HepG2 (cell line): ENCODE measurements around the gene CD7. TPM values are rescaled to one million over a fixed set of nuclear protein-coding genes. Genes with fewer than 3 reads are reported as not detected.

Source experiments
- DMAP1 ChIP-seq: IDR thresholded peaks from 2 replicates; pipeline ENCODE4 v1.6.1; 2016
- GRHL1 ChIP-seq: sonication (generic); formaldehyde crosslinking; conservative IDR thresholded peaks from 2 replicates; pipeline ENCODE4 v1.8.0; 2022; ENCODE audit warnings: missing genetic modification reagents
- MAF1 ChIP-seq: sonication (generic); formaldehyde crosslinking; IDR thresholded peaks from 2 replicates; pipeline ENCODE4 v1.5.0; 2020; ENCODE audit warnings: missing genetic modification reagents, borderline replicate concordance
- MTA1 ChIP-seq: sonication (generic); formaldehyde crosslinking; IDR thresholded peaks from 2 replicates; pipeline ENCODE4 v1.4.0; 2020; ENCODE audit warnings: missing genetic modification reagents, mild to moderate bottlenecking, borderline replicate concordance
- POLR2AphosphoS2 ChIP-seq: IDR thresholded peaks from 2 replicates; pipeline ENCODE4 v1.6.1; 2011; ENCODE audit warnings: low read depth, low read length, improper control_type of control experiment
- SIN3A ChIP-seq: IDR thresholded peaks from 2 replicates; pipeline ENCODE4 v1.6.1; 2011; ENCODE audit warnings: low read depth, mild to moderate bottlenecking, control low read depth, low read length, borderline replicate concordance
- SIN3B ChIP-seq: fragments of 150-350 bp; IDR thresholded peaks from 2 replicates; pipeline ENCODE4 v1.6.1; 2014; ENCODE audit warnings: low read length
- SMC3 ChIP-seq: IDR thresholded peaks from 2 replicates; pipeline ENCODE4 v1.6.1; 2011; ENCODE audit warnings: low read length, improper control_type of control experiment
- TAF15 ChIP-seq: fragments of 200-400 bp; formaldehyde crosslinking; IDR thresholded peaks from one replicate; pipeline ENCODE4 v1.6.1; 2018; ENCODE audit warnings: mild to moderate bottlenecking, low read depth, low read length; ENCODE audit not compliant: poor library complexity, severe bottlenecking
- XBP1 ChIP-seq: sonication (generic); formaldehyde crosslinking; IDR thresholded peaks from 2 replicates; pipeline ENCODE4 v1.5.0; 2020; ENCODE audit warnings: missing genetic modification reagents
- YEATS2 ChIP-seq: sonication (generic); formaldehyde crosslinking; IDR thresholded peaks from 2 replicates; pipeline ENCODE4 v1.4.0; 2020; ENCODE audit warnings: missing genetic modification reagents, borderline replicate concordance
- ZHX1 ChIP-seq: sonication (generic); formaldehyde crosslinking; IDR thresholded peaks from 2 replicates; pipeline ENCODE4 v1.8.1; 2022; ENCODE audit warnings: low read depth, mild to moderate bottlenecking, missing genetic modification reagents
- ZMAT3 ChIP-seq: sonication (generic); formaldehyde crosslinking; conservative IDR thresholded peaks from 2 replicates; pipeline ENCODE4 v1.7.0; 2021; ENCODE audit warnings: missing genetic modification reagents
- ZNF614 ChIP-seq: IDR thresholded peaks from 2 replicates; pipeline ENCODE4 v1.6.1; 2018; ENCODE audit warnings: missing biosample characterization, missing genetic modification reagents, inconsistent platforms, borderline replicate concordance
- ZNF777 ChIP-seq: sonication (generic); formaldehyde crosslinking; IDR thresholded peaks from 2 replicates; pipeline ENCODE4 v1.4.0; 2020; ENCODE audit warnings: missing genetic modification reagents
- ZSCAN12 ChIP-seq: sonication (generic); formaldehyde crosslinking; IDR thresholded peaks from 2 replicates; pipeline ENCODE4 v1.9.0; 2021; ENCODE audit warnings: mild to moderate bottlenecking, missing genetic modification reagents
- polyA plus RNA-seq, 8 experiments: library from polyadenylated mRNA; depleted of rRNA in 3 of 8; stranded (reverse) in 7 of 8; unstranded in 1 of 8; fragments of >200 nt; fragmentation: Illumina TruSeq in 4 of 8; extraction: Trizol in 4 of 8; gene quantifications; 2 replicates each; pipeline versions ENCODE4 v1.2.1 to v1.2.3, GENCODE V29; 2011 to 2016; ENCODE audit warnings: low read depth in 4 of 8, missing spikeins in 1 of 8, mixed read lengths in 1 of 8; ENCODE audit not compliant: insufficient read depth in 1 of 8
- total RNA-seq, 5 experiments: library from RNA; depleted of rRNA; stranded (reverse); fragments of >200 nt; fragmentation: Illumina TruSeq; extraction: Trizol; gene quantifications; 2 replicates each; pipeline ENCODE4 v1.2.3, GENCODE V29; 2016; ENCODE audit warnings: low read depth in 1 of 5
- TF ChIP-seq, protein P1 (sequence below): sonication (generic); formaldehyde crosslinking; IDR thresholded peaks from 2 replicates; pipeline ENCODE4 v1.5.0; 2020; ENCODE audit warnings: missing genetic modification reagents
- TF ChIP-seq, protein P2 (sequence below): sonication (generic); formaldehyde crosslinking; IDR thresholded peaks from 2 replicates; pipeline ENCODE4 v1.4.0; 2020; ENCODE audit warnings: low read depth, mild to moderate bottlenecking, missing genetic modification reagents
- TF ChIP-seq, protein P3 (sequence below), 2 experiments: fragments of 450-650 bp in 1 of 2; sonication (generic) in 1 of 2; formaldehyde crosslinking; IDR thresholded peaks; 2 replicates each; pipeline versions ENCODE4 v1.5.0 to v1.8.0; 2020 to 2022; ENCODE audit warnings: mild to moderate bottlenecking in 1 of 2, missing genetic modification reagents in 1 of 2
- TF ChIP-seq, protein P4 (sequence below): sonication (generic); formaldehyde crosslinking; IDR thresholded peaks from 2 replicates; pipeline ENCODE4 v1.5.0; 2020; ENCODE audit warnings: missing genetic modification reagents

The CD7 gene
- total and polyA plus RNA-seq, 2 of the 13 experiments (the other 11 are each of a cell fraction or from before 2014, with no cell fraction given): 67.6 to 76.4 TPM

DNA sequence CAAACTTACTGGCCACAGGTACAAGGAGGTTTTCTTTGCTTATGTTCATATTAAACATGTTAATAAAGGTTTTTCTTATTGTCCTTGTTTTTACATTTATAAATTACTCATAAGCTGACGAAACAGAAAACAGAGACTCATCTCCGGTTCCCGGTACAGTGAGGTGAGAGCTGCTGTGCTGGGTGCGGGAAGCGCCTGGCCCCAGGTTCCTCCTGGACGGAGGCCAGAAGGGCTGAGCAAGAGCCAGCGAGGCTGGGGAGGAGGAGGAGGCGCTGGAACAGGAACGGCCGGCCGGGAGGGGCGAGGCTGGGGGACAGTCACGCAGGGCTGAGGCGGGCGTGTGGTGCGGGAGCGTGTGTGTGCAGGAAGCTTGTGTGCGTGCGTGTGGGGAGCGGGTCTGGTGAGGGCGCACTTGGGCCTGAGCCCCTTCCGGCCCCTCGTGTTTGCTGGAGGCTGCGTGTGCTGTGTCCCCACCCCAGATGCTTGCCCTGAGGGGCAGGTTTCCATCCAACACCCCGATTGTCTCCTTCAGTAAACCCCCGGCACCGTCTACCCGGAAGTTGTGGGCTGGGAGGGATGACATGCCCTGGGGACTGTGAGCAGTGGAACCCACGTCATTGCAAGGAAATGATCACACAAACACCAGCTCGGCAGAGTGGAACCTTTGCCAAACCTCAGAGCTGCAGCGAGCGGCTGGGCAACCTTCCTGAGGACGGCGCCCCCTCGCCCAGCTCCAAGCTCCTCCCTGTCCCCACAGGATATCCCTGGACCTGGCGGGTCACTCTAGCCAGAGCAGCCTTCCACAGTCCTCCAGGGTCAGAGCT is 19.5 kb downstream of the CD7 start (continued):
- TF ChIP-seq, protein P1, sequence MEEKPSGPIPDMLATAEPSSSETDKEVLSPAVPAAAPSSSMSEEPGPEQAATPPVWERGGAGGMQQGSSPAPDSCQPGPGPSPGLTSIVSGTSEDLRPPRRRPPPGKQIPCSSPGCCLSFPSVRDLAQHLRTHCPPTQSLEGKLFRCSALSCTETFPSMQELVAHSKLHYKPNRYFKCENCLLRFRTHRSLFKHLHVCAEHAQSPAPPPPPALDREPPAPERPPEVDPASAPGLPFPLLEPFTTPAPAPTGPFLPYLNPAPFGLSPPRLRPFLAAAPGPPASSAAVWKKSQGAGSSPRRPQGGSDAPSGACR (CRISPR knock-in tag): peak; percentile 60; the same call in 1 of the 2 replicates
- TF ChIP-seq SIN3A (peak; percentile 40; the same call in 1 of the 2 replicates), ZMAT3 (CRISPR knock-in tag) (peak; percentile 82), ZSCAN12 (CRISPR knock-in tag) (no peak), ZNF614 (CRISPR knock-in tag) (peak; percentile 43; the same call in 1 of the 2 replicates), SMC3 (no peak), DMAP1 (CRISPR knock-in tag) (peak; percentile 68; the same call in 1 of the 2 replicates), ZNF777 (CRISPR knock-in tag) (peak; percentile 80), MTA1 (CRISPR knock-in tag) (peak; percentile 86), XBP1 (CRISPR knock-in tag) (no peak), YEATS2 (CRISPR knock-in tag) (peak; percentile 57; the same call in 1 of the 2 replicates), SIN3B (0 out of 2 replicates have a peak, but pooled peaks have one; percentile 30), MAF1 (CRISPR knock-in tag) (no peak), TAF15 (no peak), POLR2AphosphoS2 (no peak), ZHX1 (CRISPR knock-in tag) (peak; percentile 48; the same call in 1 of the 2 replicates), GRHL1 (CRISPR knock-in tag) (no peak)
- TF ChIP-seq, protein P2, sequence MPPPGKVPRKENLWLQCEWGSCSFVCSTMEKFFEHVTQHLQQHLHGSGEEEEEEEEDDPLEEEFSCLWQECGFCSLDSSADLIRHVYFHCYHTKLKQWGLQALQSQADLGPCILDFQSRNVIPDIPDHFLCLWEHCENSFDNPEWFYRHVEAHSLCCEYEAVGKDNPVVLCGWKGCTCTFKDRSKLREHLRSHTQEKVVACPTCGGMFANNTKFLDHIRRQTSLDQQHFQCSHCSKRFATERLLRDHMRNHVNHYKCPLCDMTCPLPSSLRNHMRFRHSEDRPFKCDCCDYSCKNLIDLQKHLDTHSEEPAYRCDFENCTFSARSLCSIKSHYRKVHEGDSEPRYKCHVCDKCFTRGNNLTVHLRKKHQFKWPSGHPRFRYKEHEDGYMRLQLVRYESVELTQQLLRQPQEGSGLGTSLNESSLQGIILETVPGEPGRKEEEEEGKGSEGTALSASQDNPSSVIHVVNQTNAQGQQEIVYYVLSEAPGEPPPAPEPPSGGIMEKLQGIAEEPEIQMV (CRISPR knock-in tag): peak; percentile 65; the same call in 1 of the 2 replicates
- TF ChIP-seq, protein P3, sequence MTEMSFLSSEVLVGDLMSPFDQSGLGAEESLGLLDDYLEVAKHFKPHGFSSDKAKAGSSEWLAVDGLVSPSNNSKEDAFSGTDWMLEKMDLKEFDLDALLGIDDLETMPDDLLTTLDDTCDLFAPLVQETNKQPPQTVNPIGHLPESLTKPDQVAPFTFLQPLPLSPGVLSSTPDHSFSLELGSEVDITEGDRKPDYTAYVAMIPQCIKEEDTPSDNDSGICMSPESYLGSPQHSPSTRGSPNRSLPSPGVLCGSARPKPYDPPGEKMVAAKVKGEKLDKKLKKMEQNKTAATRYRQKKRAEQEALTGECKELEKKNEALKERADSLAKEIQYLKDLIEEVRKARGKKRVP (CRISPR knock-in tag; IDR thresholded peaks at IDR 0.05): 0 out of 4 replicates have a peak, but pooled peaks of 1 of the 2 experiments have one; percentile 37
- TF ChIP-seq, protein P4, sequence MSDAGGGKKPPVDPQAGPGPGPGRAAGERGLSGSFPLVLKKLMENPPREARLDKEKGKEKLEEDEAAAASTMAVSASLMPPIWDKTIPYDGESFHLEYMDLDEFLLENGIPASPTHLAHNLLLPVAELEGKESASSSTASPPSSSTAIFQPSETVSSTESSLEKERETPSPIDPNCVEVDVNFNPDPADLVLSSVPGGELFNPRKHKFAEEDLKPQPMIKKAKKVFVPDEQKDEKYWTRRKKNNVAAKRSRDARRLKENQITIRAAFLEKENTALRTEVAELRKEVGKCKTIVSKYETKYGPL (CRISPR knock-in tag): no peak
